GM19397 (cell line): Measurements from ENCODE around the gene BMP7.

ENCODE experiments used
- ATAC-seq: cut with Tn5 transposase; IDR thresholded peaks from one replicate; pipeline ENCODE4 v1.9.1; 2021; ENCODE audit warnings: mild to moderate bottlenecking, moderate library complexity; ENCODE audit not compliant: unreplicated experiment

BMP7 gene

DNA sequence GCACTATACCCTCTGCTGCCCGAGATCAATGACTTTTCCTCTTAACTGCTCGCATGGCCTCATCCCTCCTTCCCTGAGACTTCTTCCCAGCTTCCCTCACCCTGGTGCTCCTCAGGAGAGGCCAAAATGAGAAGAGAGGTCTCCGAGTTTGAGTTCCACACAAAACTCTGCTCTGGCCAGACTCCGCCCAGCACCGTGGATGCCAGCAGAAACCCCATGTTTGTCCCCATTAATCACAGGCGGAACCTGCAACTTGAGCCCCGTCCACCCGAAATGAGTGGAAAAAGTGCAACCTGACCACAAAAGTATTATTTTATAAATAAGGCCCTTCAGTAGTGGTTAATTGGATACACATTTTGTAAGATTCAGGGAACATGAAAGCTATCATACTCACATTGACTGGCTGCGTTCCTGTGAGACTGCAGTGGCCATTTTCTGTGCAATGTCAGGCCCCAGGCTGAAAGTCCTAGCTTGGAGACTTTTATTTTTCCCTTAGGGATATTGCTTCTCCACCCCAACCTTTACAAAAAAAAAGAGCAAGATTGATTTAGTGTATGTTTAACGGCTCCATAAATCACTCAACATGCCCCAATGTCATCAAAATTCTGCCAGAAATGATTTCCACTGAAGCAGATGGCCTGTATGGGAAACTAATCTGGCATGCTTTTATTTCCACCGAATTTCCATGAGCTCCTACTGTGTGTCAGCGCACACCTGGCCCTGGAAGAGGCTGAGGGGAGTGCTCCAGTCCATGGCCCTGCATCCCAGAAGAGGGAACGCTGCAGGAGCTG lies 134.6 kb downstream of the BMP7 start:
- ATAC-seq: no peak

DNA sequence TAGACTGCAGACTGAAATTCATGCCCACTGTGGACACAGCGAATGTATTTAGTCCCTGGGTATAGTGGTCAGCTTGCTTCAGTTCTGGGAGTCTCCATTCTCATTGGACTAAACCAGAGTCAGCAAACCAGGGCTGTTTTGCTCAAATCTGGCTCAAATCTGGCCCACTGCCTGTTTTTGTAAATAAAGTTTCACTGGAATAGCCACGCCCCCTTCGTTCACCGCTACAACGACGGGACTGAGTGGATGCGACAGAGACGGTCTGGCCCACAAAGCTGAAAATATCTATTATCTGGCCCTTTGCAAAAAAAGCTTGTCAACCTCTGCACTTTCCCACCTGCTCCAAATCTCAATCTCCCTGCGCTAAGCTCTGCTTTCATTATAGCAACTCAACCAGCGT lies 135.4 kb downstream of the BMP7 start:
- ATAC-seq: no peak

DNA sequence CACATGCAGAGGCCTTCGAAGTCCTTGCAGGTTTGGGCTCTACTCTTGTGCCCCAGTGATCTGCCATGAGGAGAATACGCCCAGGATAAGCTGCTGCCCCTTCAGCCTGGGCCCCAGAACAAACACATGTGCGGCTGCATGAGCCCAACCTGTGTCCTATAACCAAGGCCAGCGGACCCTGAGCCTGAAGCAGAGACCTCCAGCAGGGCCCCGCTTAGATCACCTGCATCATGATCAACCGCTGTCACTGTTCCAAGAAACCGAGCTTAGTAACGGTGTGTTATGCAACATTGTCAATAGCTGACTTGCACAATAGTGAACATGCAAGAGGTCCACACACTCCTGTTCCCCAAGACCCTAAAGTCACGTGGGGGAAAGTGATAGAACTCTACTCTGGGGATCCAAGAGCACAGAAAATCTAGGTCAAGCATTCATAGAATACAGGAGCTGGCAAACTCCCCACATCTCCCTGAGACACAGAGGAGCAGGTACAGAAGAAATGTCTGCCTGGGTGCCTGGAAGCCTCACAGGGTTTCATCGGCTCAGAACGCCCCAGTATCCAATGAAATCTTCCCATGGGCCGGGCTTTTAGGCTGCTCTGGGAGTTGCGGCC lies 136.2 kb downstream of the BMP7 start:
- ATAC-seq: no peak

DNA sequence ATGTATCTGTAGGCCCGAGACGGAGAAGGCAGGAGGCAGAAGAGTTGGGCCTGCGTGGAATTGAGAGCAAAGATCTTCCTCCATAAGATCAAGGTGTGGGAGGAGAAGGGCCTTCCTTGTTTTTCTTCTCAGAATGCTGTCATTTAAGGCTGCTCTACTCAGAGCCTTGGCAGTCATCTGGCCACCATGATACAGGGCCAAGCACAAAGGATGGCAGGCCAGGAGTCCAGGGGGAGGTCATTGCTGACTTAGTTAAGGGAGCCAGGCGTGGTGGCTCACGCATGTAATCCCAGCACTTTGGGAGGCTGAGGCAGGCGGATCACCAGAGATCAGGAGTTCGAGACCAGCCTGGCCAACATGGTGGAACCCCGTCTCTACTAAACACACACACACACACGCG lies 137.1 kb downstream of the BMP7 start:
- no peak for ATAC-seq

DNA sequence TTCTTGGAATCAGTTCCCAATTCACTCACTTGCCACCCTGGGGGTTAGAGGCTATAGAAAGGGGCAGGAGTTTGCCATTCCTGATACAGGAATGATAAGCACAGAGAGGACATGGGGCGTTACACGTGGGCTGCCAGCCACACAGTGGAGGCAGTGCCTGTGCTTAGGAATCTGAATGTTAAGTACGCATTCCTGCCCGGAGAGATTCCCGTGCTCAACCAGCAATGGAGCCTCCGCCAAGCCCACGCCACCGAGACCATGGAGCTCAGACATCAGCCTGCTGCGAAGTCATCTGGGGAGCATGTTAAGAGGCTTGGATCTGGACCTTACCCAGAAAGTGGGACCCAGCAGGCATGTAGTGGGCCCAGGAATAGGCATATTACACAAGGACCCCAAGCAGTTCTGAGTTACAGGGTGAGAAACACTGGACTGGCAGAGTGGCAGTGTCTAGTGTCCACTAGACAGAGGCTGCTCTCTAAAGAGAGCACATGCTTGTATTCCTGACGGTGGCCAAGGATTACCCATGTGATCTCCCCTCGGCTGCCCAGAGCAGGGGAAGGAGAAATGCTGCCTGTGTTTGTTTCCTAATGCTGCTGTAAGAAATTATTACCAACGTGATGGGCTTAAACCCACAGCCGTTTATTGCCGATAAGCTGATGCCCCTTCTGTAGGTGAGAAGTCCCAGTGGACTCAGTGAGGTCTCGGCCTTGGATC lies 138.2 kb downstream of the BMP7 start:
- ATAC-seq: no peak

DNA sequence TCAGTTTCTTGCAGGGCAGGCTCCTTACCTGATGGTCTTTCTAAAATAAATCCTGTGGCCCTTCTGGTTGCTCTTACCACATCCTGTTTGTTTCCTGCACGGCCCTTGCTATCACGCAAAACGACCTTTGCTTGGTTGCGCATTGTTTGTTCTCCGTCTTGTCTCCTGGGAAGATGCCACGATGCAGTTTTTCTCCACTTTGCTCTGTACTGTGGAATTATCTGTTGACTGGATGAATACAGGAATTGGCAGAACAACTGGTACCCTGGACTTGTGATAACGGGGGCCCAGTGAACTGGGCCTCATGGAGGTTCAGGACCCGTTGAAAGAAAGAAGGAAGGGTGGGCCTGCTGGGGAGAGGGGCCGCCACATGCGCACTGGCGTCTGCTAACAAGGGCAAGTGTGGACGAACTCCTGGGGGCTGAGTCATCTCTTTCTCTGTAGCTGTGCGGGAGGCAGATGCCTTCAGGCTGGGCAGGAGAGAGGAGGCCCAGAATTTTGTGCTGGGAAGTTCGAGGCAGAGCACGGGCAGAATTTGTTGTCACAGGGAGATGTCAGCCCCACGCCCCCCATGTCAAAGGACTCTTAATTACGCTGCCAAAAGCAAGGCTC lies 139.9 kb downstream of the BMP7 start:
- no peak for ATAC-seq

DNA sequence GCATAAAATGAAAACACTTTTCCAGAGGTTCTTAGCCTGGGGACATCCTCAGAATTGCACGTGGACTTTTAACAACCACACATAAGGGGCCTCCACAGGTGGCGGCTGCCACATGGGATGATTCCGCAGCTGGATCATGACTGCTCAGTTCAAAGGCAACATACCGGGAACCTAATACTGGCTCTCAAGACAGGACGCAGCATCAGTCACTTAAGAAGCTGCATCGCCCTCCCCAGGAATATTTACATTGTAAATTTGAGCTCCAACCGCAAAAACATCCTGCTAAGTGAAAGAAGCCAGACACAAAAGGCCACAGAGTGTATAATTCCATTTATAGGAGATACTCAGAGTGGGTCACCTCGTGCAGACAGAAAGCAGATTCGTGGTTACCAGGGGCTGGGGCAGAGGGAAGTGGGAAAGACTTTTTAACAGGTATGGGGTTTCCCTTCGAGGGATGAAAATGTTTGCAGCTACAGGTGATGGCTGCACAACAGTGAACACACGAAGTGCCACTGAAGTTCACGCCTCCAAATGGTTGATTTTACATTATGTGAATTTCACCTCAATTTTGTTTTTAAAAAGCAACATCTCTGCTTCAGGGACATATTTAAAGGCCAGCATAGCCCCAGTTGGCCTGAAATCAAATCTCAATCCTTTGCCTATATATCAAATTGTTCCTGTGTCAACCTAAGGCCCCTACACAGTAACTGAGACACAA lies 141.5 kb downstream of the BMP7 start:
- ATAC-seq: no peak

DNA sequence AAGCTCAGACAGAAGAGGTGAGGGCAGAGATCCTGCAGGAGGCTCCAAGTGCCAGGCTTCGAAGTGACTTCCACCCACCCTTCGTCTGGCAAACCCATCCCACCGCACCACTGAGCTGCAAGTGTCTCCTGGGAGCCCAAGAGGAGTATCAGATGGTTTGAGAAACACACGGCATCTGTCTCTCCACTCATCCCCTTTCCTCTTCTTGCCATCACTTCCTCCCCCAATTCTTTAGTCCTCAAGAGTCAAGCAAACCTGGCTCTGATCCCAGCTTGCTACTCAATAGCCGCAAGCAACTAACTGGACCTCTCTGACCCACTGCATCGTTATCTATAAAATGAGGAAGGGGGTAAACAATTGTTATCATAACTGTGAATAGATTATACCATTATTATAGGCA lies 142.1 kb downstream of the BMP7 start:
- no peak for ATAC-seq

DNA sequence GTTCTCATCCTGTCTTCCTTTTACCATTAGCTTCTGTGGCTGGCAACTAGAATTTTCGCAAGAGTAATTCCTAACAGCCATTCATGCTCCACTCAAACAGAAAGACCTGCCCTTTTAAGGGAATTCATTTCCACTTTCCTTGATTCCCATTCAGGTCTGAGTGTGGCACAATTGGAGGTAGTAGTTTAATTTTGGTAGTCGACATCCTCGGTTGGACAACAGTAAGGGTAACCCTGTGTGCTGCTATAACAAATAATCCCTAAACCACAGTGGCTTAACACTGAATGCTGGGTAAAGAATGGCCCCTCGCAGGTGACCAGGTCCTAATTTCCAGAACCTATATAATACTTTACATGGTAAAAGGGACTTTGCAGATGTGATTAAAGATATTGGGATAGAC lies 142.9 kb downstream of the BMP7 start:
- ATAC-seq: no peak

DNA sequence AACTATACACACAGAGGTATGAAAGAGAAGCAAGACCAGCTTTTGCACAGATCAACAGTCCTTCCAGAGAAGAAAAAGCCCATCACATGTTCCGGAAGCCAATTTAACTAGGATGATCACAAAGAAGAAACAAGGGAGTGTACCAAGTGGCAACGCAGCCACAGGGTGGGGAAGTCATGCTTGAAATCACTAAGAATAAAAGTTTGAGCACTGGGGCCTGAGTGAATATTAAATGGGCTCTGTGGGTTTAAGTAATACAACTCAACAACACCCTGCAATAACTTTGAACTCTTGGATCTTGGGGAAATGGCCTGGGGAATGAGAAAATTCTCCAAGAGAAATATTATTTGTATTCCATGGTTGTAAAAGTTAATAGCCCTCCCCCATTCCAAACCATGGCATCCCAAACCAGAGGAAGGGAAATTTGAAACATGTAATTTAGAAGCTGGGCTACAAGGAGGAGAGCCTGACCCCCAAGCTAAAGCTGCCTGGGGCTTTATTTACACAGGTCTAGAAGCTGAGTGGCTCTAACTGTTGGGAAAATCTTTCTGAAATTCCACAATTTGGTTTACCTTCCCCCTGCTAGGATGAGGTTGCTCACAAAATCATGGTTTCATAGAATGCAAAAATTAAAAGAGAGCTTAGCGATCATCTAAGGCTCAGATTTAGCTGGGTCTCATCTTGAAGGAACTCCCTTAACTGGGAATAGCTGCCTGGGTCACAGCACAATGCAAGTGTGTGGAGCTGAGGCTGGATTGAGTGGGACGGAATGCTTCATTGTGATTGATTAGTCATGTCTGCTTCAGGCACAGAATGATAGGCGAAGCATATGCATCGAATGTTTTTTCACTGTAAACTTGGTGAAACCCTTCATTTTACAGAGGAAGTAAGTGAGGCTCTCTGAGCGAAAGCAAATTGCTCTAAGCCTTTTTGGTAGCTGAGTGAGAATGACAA lies 143.6 kb downstream of the BMP7 start:
- ATAC-seq: no peak

DNA sequence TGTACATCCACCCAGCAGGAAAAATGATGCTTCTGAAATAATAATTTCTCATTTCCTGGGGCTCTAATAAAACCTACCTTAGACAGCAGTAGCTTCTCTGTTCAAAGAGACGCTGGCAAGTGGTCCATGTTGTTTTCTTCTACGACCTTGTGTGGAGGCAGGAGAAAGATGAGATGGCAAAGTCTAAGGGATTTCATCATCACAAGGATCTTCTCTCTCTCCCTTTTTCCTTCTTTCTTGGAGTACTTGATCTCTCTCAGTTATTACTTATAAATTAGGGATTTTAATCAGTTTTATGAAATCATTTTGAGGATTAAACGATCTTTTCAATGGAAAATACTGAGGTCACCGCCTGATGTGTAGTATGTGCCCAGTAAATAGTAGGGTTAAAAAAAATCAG lies 147.5 kb downstream of the BMP7 start:
- ATAC-seq: no peak
